Liver (tissue), 3 donors: ENCODE data around the gene BHLHA9.

Experiments
- ATF3 ChIP-seq: IDR thresholded peaks from 2 replicates; pipeline ENCODE4 v1.6.1; 2016; ENCODE audit warnings: antibody characterized with exemption
- CTCF ChIP-seq: fragments of 150-350 bp; IDR thresholded peaks from 2 replicates; pipeline ENCODE4 v1.5.1; 2017; ENCODE audit warnings: improper control_type of control experiment, low read depth, low read length; ENCODE audit not compliant: missing input control
- FOXA1 ChIP-seq: IDR thresholded peaks from 2 replicates; pipeline ENCODE4 v1.6.1; 2016; ENCODE audit warnings: antibody characterized with exemption
- GABPA ChIP-seq, 2 donors: IDR thresholded peaks in 1 of 2; conservative IDR thresholded peaks in 1 of 2; 2 replicates each; pipeline ENCODE4 v1.6.1; 2016; ENCODE audit warnings: antibody characterized with exemption in 2 of 2, mild to moderate bottlenecking in 1 of 2, moderate library complexity in 1 of 2
- RAD21 ChIP-seq, 2 donors: IDR thresholded peaks; 2 replicates each; pipeline ENCODE4 v1.6.1; 2016; ENCODE audit warnings: antibody characterized with exemption in 2 of 2, mild to moderate bottlenecking in 2 of 2
- REST ChIP-seq: IDR thresholded peaks from 2 replicates; pipeline ENCODE4 v1.6.1; 2016; ENCODE audit warnings: antibody characterized with exemption, mild to moderate bottlenecking
- TAF1 ChIP-seq: conservative IDR thresholded peaks from 2 replicates; pipeline ENCODE4 v1.6.1; 2016; ENCODE audit warnings: antibody characterized with exemption, mild to moderate bottlenecking
- YY1 ChIP-seq: IDR thresholded peaks from 2 replicates; pipeline ENCODE4 v1.6.1; 2016; ENCODE audit warnings: antibody characterized with exemption, mild to moderate bottlenecking
- ZBTB33 ChIP-seq: IDR thresholded peaks from 2 replicates; pipeline ENCODE4 v1.6.1; 2016; ENCODE audit warnings: antibody characterized with exemption
- TF ChIP-seq, protein P1 (sequence below): IDR thresholded peaks from 2 replicates; pipeline ENCODE4 v1.6.1; 2016; ENCODE audit warnings: antibody characterized with exemption
- donor health status: healthy.
- donor health status: healthy.

DNA sequence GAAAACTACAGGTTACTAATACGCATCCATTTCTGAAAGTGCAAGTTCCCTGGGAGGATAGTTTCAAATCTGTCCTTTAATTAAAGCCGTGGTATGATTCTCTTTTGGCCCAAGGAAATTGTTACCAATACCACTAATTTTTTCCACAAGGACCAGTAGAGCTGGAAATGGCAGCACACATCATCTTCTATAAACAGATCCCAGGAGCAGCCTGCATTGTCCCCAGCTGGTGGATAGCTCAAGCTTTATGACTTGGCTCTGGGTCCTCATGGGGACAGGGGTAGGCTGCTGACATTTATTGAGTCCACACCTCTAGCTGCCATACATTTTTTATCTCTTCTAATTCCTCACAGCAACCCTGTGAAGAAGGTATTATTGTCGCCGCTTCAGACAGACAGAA, 35.8 kb upstream of the BHLHA9 start:
- no peak for TF ChIP-seq CTCF
- TF ChIP-seq ATF3, result no peak
- TF ChIP-seq TAF1, result no peak
- TF ChIP-seq REST, result no peak
- TF ChIP-seq, protein P1, sequence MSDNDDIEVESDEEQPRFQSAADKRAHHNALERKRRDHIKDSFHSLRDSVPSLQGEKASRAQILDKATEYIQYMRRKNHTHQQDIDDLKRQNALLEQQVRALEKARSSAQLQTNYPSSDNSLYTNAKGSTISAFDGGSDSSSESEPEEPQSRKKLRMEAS, result no peak
- no peak for TF ChIP-seq ZBTB33
- TF ChIP-seq GABPA (IDR thresholded peaks at IDR 0.05 in 1 of 2, conservative IDR thresholded peaks at IDR 0.05 in 1 of 2), result no peak
- no peak for TF ChIP-seq YY1
- no peak for TF ChIP-seq FOXA1
- TF ChIP-seq RAD21 (IDR thresholded peaks at IDR 0.05), result no peak
